Measurements from ENCODE around the gene CPAMD8.

- no peak for TF ChIP-seq CTCF (IDR thresholded peaks at IDR 0.05; ENCODE audit: poor library complexity)
- no peak for TF ChIP-seq EZH2phosphoT487 (IDR thresholded peaks at IDR 0.05; ENCODE audit: low read depth, severe bottlenecking, unreplicated experiment)
Observed at GRCh38 chr19:17055636-17056035, 29.0 kb upstream of the CPAMD8 start.
